DND-41 (cell line): ENCODE data around the gene CD7.

Source experiments
- ATAC-seq: fragments of 200-7000 bp; cut with Tn5 transposase; 3 replicates; pipeline ENCODE4 v1.9.1; 2021; ENCODE audit warnings: low read depth; ENCODE audit not compliant: insufficient read depth
- DNase-seq: peaks from one replicate; pipeline ENCODE4 v3.0.0-alpha.2; 2020
- H2AFZ ChIP-seq: 2 replicates; pipeline ENCODE4 v1.6.0; 2012; ENCODE audit warnings: low read depth, low read length
- H3K27ac ChIP-seq: 2 replicates; pipeline ENCODE4 v1.5.1; 2012; ENCODE audit warnings: low read length, inconsistent platforms
- H3K27me3 ChIP-seq: fragments of 200-600 bp; sonication (generic); 2 replicates; pipeline ENCODE4 v1.6.0; 2012; ENCODE audit warnings: low read length, mild to moderate bottlenecking, inconsistent platforms; ENCODE audit not compliant: insufficient read depth, poor library complexity
- H3K36me3 ChIP-seq: 2 replicates; pipeline ENCODE4 v1.5.1; 2012; ENCODE audit warnings: low read length, inconsistent platforms; ENCODE audit not compliant: insufficient read depth
- H3K4me1 ChIP-seq: 2 replicates; pipeline ENCODE4 v1.5.1; 2012; ENCODE audit warnings: mild to moderate bottlenecking, low read length; ENCODE audit not compliant: insufficient read depth
- H3K4me2 ChIP-seq: 2 replicates; pipeline ENCODE4 v1.6.0; 2012; ENCODE audit warnings: mild to moderate bottlenecking, moderate library complexity, low read length, inconsistent platforms; ENCODE audit not compliant: insufficient read depth
- H3K4me3 ChIP-seq, 2 experiments: fragments of 200-600 bp in 1 of 2; shearing (Covaris generic) in 1 of 2; 2 replicates each; pipeline ENCODE4 v1.5.1; 2012 to 2016; ENCODE audit warnings: inconsistent platforms in 2 of 2, low read length in 2 of 2, mild to moderate bottlenecking in 2 of 2, low read depth in 1 of 2, moderate library complexity in 1 of 2
- H3K79me2 ChIP-seq: 2 replicates; pipeline ENCODE4 v1.6.0; 2012; ENCODE audit warnings: low read length, inconsistent platforms; ENCODE audit not compliant: insufficient read depth
- H3K9ac ChIP-seq: 2 replicates; pipeline ENCODE4 v1.6.0; 2012; ENCODE audit warnings: low read depth, mild to moderate bottlenecking, inconsistent platforms, low read length, moderate library complexity
- H3K9me3 ChIP-seq: 2 replicates; pipeline ENCODE4 v1.5.1; 2012; ENCODE audit warnings: low read length, moderate library complexity, mild to moderate bottlenecking, inconsistent platforms; ENCODE audit not compliant: insufficient read depth, severe bottlenecking
- H4K20me1 ChIP-seq: 2 replicates; pipeline ENCODE4 v1.6.0; 2012; ENCODE audit warnings: low read length; ENCODE audit not compliant: insufficient read depth
- EZH2 ChIP-seq: IDR thresholded peaks from 3 replicates; pipeline ENCODE4 v1.6.1; 2012; ENCODE audit warnings: borderline replicate concordance, low read depth, mild to moderate bottlenecking, moderate library complexity, low read length, inconsistent platforms; ENCODE audit not compliant: severe bottlenecking
- TF ChIP-seq, protein P1 (sequence below): IDR thresholded peaks from 2 replicates; pipeline ENCODE4 v1.5.1; 2012; ENCODE audit warnings: borderline replicate concordance, low read length, moderate library complexity, mild to moderate bottlenecking; ENCODE audit not compliant: poor library complexity, severe bottlenecking; ENCODE audit errors: extremely low read depth

CD7 gene

DNA sequence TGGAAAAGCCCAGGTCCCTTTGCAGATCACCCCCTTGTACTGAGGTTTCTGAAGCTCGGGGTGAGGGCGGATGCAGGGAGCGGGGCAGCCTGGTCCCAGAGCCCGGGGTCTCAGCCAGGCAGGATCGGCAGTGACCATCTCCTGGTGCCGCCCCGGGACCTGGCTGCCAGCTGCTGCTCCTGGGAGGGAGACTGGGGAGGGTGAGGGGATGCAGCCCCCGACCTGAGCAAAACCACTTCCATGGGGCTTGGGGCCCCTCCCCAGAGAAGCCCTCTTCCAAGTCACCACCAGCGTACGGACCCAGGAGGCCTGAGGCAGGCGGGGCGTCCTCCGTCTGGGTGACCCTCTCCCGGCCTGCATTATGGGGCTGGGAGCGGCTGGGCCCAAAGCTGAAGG lies 14.8 kb downstream of the CD7 start:
- Histone ChIP-seq H3K27me3 (no peaks in the 10 kb centered on the region), H3K36me3 (no peaks in the 10 kb centered on the region), H3K9ac (peak overlapping the region; percentile 76), H3K4me1 (peaks cover 94% of the 10 kb centered on the region), H3K79me2 (peaks cover 8% of the 10 kb centered on the region; the same call in 1 of the 2 replicates), H3K9me3 (no peaks in the 10 kb centered on the region), H4K20me1 (no peaks in the 10 kb centered on the region), H3K4me2 (peak overlapping the region; percentile 88), H2AFZ (peak overlapping the region; percentile 22; the same call in 1 of the 2 replicates), H3K4me3 (peak overlapping the region in 1 of 2 experiments; percentile 57; a peak in 3 of 4 replicates), H3K27ac (peak overlapping the region; percentile 99)
- DNase-seq = peak; percentile 80
- peak; percentile 7 for ATAC-seq
- no peak for TF ChIP-seq EZH2
- TF ChIP-seq, protein P1, sequence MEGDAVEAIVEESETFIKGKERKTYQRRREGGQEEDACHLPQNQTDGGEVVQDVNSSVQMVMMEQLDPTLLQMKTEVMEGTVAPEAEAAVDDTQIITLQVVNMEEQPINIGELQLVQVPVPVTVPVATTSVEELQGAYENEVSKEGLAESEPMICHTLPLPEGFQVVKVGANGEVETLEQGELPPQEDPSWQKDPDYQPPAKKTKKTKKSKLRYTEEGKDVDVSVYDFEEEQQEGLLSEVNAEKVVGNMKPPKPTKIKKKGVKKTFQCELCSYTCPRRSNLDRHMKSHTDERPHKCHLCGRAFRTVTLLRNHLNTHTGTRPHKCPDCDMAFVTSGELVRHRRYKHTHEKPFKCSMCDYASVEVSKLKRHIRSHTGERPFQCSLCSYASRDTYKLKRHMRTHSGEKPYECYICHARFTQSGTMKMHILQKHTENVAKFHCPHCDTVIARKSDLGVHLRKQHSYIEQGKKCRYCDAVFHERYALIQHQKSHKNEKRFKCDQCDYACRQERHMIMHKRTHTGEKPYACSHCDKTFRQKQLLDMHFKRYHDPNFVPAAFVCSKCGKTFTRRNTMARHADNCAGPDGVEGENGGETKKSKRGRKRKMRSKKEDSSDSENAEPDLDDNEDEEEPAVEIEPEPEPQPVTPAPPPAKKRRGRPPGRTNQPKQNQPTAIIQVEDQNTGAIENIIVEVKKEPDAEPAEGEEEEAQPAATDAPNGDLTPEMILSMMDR = no peak

DNA sequence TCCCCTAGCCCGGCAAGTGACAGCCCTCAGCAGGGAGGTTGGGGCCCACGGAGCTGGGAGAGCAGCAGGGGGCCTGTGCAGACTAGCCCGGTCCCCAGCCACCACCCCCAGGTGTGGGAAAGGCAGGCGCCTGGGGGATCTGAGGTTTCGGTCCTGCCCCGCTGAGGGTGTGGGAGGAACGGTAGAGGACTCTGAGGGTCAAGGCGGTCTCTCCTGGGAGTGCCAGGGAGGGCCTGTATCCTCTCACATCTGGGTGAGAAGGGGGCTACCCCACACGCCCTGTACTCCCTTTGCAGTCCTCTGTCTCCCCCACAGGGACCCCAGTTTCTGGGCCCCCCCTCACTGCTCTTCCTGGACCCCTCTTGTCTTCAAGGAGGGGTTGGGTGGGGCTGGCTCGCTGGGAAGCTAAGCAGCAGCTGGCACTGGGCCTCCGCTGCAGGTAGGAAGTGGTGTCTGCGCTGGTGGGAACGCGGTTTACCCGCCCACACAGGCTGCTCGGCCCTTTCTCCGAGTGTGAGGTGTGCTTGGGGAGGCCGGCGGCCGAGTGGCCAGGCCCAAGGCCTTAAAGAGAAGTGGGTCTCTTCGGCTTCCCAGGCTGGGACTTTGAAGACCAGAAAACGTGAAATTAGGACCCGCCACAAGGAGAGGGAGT lies 15.4 kb downstream of the CD7 start:
- Histone ChIP-seq H3K4me2 (peak overlapping the region; percentile 88), H3K4me1 (peaks cover 99% of the 10 kb centered on the region), H3K4me3 (peak overlapping the region in 1 of 2 experiments; percentile 57; a peak in 3 of 4 replicates), H3K79me2 (peaks cover 8% of the 10 kb centered on the region; the same call in 1 of the 2 replicates), H3K27me3 (no peaks in the 10 kb centered on the region), H4K20me1 (no peaks in the 10 kb centered on the region), H2AFZ (peak overlapping the region; percentile 22; the same call in 1 of the 2 replicates), H3K36me3 (no peaks in the 10 kb centered on the region), H3K9ac (peak overlapping the region; percentile 76), H3K9me3 (no peaks in the 10 kb centered on the region), H3K27ac (peak overlapping the region; percentile 99)
- TF ChIP-seq, protein P1 = peak; percentile 2
- TF ChIP-seq EZH2 = no peak
- peak; percentile 93 for DNase-seq
- ATAC-seq = peak; percentile 36

DNA sequence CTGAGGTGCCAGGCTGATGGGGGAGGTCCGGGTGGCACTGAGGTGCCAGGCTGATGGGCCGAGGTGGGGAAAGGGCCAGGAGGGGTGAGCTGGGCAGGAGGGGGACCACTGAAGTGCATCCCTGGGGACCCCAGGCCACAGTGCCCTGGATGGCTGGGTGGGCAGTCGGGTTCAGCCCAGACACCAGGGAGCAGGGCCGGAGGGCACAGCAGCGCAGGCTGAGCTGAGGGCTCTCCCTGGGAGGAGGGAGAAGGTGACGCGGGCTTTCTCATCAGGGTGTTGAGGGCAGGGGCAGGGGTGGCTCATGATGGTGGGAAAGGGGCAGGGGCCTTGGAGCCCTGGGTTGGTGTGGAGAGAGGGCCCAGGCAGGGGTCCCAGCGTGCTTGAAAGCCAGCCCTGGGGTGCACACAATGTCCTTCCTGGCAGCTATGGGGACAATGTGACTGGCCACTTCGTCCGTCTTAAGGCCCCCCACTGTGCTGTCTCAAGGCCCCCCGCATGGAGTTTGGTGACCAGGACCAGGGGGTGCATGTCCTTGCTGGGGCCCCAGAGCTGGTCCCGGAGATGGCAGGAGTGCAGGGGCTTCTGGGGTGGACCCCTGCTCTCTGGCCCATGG lies 16.0 kb downstream of the CD7 start:
- Histone ChIP-seq H3K4me2 (peak overlapping the region; percentile 88), H3K4me1 (peaks cover 100% of the 10 kb centered on the region), H3K4me3 (peak overlapping the region in 1 of 2 experiments; percentile 57; a peak in 2 of 4 replicates), H3K9me3 (no peaks in the 10 kb centered on the region), H3K27ac (peak overlapping the region; percentile 99), H3K9ac (peak overlapping the region; percentile 76), H3K79me2 (peaks cover 8% of the 10 kb centered on the region; the same call in 1 of the 2 replicates), H3K27me3 (no peaks in the 10 kb centered on the region), H2AFZ (0 out of 2 replicates have a peak overlapping the region, but pooled peaks have one; percentile 21), H4K20me1 (no peaks in the 10 kb centered on the region), H3K36me3 (no peaks in the 10 kb centered on the region)
- DNase-seq = peak; percentile 75
- ATAC-seq = peak; percentile 13
- no peak for TF ChIP-seq EZH2
- TF ChIP-seq, protein P1 = no peak
